Measurements from ENCODE around the gene KRIT1.
"Not testable (repeated sequence)": the region's sequence is repeated elsewhere in the genome, so short reads cannot be mapped to it uniquely, and the experiment has no call there.

The KRIT1 gene

DNA sequence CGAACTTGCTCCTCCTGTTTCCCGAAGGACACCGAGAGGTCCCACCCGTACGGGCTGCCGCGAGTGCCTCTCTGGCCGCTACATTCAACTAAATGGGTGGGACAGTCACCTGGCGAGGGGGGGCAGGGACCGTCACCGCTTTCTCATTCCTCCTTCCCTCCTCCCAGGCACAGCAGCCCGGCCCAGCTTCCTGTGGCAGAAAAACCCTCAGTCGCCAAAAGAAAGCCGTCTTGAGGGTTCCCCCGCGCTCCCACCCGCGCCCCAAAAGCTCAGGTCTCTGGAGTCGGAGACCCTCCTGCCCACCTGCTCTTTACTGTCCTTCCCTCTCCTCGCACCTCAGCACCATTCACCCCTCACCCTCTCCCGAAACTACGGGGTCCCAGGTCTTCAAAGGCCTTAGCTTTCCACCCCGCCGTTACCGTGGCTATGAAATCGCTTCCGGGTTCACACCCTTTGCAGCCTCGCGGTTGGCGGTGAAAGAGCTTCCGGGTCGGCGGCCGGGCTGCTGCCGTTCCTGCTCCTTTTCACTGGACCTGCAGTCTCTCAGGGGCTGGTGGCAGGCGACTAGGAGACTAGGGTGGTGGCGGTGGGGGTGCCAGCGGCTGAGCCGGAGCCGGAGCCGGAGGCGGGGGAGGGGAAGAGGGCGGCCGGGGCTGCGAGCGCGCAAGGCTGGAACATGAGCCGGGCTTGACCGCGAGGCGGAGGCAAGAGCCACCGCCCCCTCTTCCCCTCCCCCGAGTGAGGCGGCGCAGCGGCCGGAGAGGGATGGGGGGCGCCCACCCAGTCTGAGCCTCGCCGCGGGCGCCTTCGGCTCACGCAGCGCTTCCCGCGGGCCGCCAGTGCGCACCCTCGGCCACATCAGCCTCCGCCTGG is at the start of gene KRIT1, which contains the start of gene ANKIB1:
TSS of gene KRIT1 (minus strand) at position 428 of the 873 bp plus-strand sequence. CDS start 3,779 bp downstream, outside the sequence.
TSS of gene ANKIB1 (plus strand) at position 488 of the 873 bp plus-strand sequence. CDS start 49,005 bp downstream, outside the sequence.
- DNase-seq, result peak; percentile 84

GRCh38 chr7:92295391-92295790 is 49.7 kb upstream of the KRIT1 start:
- no peak for DNase-seq

GRCh38 chr7:92293896-92294590 is 48.3 kb upstream of the KRIT1 start:
- DNase-seq, result no peak

- no peak for DNase-seq
These were observed 47.3 kb upstream of the KRIT1 start for GRCh38 chr7:92292981-92293380.

GRCh38 chr7:92289321-92289720 is 43.6 kb upstream of the KRIT1 start:
- DNase-seq, result no peak

DNA sequence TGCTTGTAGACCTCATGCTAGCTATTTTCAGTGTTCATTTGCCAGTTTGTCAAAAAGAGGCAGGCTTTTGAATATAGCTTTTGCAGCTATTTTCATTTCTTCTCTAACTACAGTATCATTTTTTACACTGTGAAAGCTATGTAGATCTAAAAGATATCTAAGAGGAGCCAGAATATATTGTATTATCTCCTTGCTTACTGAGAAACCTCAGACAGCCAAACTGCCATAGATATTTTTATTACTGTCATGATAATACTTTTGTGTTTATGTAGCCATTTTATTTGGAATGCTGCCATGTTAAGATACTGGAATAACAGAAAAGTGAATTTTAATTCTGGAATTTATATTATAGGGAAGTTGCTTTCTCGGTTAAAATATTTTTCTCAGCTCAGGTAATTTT is 37.2 kb upstream of the KRIT1 start:
- no peak for DNase-seq

DNA sequence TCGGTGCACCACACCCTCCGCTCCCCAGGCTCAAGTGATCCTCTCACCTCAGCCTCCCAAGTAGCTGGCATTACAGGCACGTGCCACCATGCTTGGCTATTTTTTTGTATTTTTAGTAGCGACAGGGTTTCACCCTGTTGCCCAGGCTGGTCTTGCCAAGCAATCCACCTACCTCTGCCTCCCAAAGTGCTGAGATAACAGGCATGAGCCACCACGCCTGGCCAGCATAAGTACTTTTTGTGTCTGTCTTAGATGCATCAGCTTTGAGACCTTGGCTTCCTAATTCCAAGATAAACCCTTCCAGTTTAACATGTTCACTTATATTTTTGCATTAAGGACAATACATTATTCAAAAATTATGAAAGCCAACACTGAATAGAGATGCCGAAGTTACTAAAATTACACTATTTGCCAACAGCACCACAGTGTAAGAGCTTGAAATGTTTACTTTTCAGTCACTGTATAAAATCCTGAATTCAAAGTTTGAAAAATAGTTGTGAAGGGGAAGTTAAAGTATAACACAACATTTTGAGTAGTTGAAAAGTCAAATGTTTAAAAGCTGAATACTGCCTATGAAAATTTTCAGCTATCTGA is 36.6 kb upstream of the KRIT1 start:
- DNase-seq, result no peak

DNA sequence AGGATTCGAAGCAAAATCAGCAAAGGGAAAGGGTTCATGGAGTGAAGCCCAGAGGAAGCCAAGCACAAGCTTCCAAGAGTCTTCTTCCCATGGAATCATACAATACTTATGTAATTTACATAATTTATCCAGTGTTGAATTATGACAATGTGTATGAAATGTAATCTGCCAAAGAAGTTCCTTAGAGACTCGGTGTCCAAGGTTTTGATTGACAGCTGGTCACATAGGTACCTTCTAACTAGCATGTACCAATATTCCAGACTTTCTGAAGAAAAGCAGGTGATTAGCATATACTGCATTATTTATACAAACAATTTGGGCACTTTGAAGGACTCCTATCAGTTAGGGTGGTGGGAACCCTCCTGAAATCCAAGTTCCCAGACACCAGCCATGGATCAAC is 35.3 kb upstream of the KRIT1 start:
- no peak for DNase-seq

DNA sequence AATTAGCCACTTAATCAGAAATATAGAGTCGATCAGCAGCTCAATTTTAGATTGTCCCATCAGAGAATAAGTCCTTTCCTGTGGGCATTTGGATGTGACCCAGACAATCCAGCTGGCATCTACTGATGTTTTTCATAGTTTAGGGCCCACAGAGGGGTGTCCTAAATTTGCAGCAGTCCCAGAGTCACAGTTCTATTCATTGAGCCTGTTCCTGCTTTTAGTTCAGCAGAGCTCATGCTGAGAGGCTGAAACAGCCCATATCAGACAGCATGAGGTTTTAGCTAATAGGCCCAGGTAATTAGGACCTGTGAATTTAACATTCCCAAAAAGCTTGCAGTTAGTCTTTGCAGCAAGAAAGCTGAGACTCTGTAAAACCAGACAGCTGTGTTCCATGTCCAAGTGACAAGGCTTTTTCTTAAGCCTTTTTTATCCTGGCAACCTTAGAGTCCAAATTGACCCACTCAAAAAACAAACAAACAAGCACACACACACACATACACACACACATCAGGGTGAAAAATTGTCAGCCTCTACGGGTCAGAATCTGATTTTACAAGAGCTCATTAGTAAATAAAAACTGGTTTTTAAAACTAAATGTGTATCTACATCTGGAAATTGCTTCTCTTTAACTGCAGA is 33.8 kb upstream of the KRIT1 start:
- DNase-seq, result no peak

GRCh38 chr7:92276460-92276864 is 30.7 kb upstream of the KRIT1 start:
- no peak for DNase-seq

GRCh38 chr7:92275327-92275726 is 29.6 kb upstream of the KRIT1 start:
- DNase-seq, result no peak

DNA sequence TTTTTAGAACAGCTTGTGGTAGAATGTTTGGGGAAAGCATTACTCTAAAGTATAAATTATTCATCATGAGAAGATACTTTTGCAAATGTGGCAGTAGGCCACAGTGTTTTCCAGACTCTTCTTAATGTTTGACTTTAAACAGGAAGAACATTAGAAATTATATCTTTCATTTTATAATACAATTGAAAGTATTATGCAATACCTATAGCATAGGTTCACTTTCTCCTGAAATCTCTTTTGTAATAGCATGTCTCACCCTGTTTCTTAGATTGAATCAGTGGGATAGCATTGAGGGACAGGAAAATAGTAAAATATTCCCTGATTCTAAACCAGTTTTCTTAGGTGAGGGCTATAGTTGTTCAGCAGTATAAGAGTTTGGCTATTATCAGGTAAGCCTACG is 23.2 kb upstream of the KRIT1 start:
- no peak for DNase-seq

- no peak for DNase-seq
These were observed 20.9 kb upstream of the KRIT1 start for GRCh38 chr7:92266415-92267241.

- DNase-seq, result no peak
These were observed 14.6 kb upstream of the KRIT1 start for GRCh38 chr7:92260248-92260781.

DNA sequence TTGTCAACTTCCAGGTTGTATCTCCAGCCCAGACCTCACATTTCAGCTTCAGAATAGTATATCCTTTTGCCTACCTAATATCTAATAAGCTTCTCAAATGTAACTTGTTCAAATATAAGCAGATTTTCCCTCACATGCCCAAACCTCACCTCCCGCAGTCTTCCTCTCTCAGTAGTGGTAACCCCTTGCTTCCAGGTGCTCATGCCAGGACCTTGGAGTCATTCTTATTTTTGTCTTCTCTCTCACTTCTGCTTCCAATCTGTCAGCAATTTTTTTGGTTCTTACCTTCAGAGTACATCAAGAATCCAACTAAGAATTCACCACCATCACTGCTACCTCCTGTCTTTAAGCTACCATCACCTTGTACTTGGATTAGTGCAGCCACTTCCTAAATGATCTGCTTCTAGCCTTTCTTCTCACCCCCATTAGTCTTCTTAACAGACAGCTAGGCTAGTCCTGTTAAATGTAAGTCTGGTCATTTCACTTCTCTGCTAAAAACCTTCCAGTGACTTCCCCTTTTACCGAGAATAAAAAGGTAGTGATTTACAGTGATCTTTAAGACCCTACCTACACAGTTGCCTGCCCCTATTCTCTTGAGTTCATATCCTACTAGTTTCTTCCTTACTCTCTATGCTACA is 14.0 kb upstream of the KRIT1 start:
- DNase-seq, result no peak

- no peak for DNase-seq
These were observed 13.3 kb upstream of the KRIT1 start for GRCh38 chr7:92259062-92259461.

DNA sequence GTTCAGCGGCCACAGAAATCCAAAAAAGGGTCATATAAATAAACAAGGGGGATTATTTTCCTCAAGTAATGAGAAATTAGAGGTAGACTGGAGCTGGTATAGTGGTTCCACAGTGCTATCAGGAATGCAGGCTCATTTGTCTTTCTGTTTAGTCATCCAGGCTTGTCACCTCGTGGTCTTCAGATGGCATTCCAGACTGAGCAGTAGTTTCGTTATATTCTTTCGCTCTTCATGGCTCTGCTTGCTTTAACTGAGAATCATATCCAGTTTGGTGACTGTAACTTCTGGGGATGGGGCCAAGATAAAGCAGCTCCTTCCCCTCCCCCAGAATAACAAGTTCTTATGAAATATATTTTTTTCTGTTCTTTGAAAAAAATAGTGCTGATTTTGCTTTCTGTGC is 9.6 kb upstream of the KRIT1 start:
- no peak for DNase-seq

DNA sequence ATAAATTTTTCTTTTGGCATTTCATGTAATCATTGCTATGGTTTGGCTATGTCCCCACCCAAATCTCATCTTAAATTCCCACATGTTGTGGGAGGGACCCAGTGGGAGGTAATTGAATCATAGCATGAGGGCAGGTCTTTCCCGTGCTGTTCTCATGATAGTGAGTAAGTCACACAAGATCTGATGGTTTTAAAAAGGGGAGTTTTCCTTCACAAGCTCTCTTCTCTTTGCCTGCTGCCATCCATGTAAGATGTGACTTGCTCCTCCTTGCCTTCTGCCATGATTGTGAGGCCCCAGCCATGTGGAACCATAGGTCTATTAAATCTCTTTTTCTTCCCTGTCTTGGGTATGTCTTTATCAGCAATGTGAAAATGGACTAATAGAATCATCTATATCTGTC is 9.1 kb upstream of the KRIT1 start:
- DNase-seq, result not testable (repeated sequence)

GRCh38 chr7:92253251-92253650 is 7.5 kb upstream of the KRIT1 start:
- DNase-seq, result no peak

- DNase-seq, result no peak
These were observed 5.5 kb upstream of the KRIT1 start for GRCh38 chr7:92251181-92251580.

- no peak for DNase-seq
These were observed 4.9 kb upstream of the KRIT1 start for GRCh38 chr7:92250603-92251002.
